ENCODE results near the gene VAC14. TPM values are rescaled to one million over a fixed set of nuclear protein-coding genes. Genes with fewer than 3 reads are reported as not detected.

Gene VAC14
- total RNA-seq, 2 donors from 2014 or later = 23.1 to 29.6 TPM

DNA sequence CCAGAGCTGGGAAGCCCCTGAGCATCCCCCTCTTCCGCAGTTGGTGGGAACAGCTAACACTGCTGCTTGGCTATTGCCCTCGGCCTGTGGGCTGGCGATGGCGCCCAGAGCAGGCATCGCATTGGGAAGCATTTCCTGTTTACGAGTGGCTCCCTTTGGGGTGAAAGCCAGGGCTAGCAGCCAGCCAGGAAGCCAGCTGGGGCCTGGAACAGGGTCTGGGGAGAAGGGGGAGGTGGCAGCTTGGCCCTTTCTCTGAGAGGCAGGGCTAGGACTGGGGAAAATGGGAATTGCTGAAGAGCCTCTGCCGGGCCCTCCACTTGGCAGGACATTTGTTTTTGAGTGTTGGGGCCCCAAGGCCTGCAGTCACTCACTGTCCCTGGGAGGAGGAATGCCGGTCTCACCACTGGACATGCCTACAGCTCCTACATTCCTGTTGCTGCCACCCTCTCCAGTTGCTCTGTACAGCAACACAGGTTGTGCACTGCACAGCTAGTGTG lies 112.7 kb downstream of the VAC14 start:
- DNase-seq = no peak
- H3K36me3 Mint-ChIP-seq (ENCODE audit: insufficient read depth in 2 of 2) = no peaks in the 10 kb centered on the region

GRCh38 chr16:70687671-70688245 lies 113.2 kb downstream of the VAC14 start:
- Mint-ChIP-seq H3K9me3 (no peaks in the 10 kb centered on the region), H3K27ac (no peak overlapping the region), H3K27me3 (ENCODE audit: low read depth) (no peaks in the 10 kb centered on the region), H3K4me1 (ENCODE audit: low read depth) (no peaks in the 10 kb centered on the region), H3K4me3 (no peak overlapping the region), H3K36me3 (ENCODE audit: insufficient read depth in 2 of 2) (no peaks in the 10 kb centered on the region)
- ATAC-seq (replicated peaks in 1 of 2) (no peak), DNase-seq (no peak)

More for the DNA sequence above, 112.7 kb downstream of the VAC14 start:
- no peaks in the 10 kb centered on the region for H3K4me1 Mint-ChIP-seq (ENCODE audit: low read depth)
- no peak overlapping the region for H3K4me3 Mint-ChIP-seq
- H3K27me3 Mint-ChIP-seq (ENCODE audit: low read depth) = no peaks in the 10 kb centered on the region
- no peak overlapping the region for H3K27ac Mint-ChIP-seq
- H3K9me3 Mint-ChIP-seq = no peaks in the 10 kb centered on the region
- no peak for ATAC-seq (replicated peaks in 1 of 2)

DNA sequence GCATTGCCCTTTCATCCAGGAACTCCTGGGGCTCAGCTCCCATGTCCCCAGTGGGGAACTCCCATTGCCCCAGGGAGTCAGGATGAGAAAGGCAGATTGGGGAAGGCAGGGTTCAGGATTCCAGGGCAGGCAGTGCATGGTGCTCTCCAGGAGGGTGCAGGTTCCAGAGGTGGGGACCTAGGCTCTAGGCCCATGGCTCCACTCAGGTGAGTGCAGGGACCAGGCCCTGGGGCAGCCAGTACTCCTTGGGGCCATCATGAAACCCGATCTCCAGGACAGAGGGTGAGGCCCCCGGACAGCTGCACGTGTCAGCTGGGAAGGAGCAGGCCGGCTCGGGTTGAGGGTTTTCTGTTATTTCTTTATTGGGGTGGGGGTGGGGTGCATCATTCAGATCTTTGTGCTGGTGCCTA lies 113.9 kb downstream of the VAC14 start:
- H3K27ac Mint-ChIP-seq = no peak overlapping the region

DNA sequence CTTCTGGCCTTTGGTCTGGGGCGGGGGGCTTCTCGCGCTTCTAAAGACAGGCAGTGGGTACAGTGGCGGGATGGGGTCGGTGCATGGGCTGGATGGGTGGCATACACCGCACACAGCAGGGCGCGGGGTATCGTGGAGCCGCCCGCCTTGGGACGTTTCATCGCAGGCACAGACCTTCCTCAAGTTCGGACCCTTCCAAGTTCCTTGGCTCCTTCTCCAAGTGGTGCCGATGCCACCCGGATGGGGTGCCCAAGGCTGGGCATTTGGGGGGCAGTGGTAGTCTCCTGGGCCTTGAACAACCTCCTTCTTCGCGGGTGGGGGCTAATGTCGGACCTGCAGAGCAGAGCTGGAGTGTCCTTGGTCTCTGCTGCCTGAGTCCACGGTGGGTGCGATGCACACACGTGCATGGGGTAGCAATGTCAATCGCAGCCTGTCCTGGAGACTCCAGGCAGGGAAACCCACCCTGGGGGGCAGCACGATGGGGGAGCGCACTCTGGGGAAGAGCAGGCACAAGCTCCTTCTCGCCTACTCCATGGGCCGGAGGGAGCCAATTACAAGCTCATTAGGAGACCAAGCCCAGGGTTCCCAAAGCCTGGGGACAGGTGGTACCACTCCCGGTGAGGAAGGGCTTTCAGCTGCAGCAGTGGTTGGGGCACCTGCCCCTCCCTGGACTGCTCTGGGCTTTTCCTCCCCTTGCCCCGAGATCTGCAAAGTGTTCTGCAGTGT lies 114.4 kb downstream of the VAC14 start:
- Mint-ChIP-seq H3K27me3 (ENCODE audit: low read depth) (no peaks in the 10 kb centered on the region), H3K9me3 (no peaks in the 10 kb centered on the region), H3K36me3 (ENCODE audit: insufficient read depth in 2 of 2) (no peaks in the 10 kb centered on the region), H3K27ac (no peak overlapping the region), H3K4me3 (peak overlapping the region in 1 of 2 donors; percentile 46), H3K4me1 (ENCODE audit: low read depth) (no peaks in the 10 kb centered on the region)
- ATAC-seq (replicated peaks in 1 of 2) (peak; percentile 2 to 7), DNase-seq (no peak)

More for the DNA sequence above, 113.9 kb downstream of the VAC14 start:
- Mint-ChIP-seq H3K36me3 (ENCODE audit: insufficient read depth in 2 of 2) (no peaks in the 10 kb centered on the region), H3K27me3 (ENCODE audit: low read depth) (no peaks in the 10 kb centered on the region), H3K9me3 (no peaks in the 10 kb centered on the region), H3K4me1 (ENCODE audit: low read depth) (no peaks in the 10 kb centered on the region), H3K4me3 (peak overlapping the region; percentile 17 to 27)
- DNase-seq (no peak), ATAC-seq (replicated peaks in 1 of 2) (no peak)

- peak within 1 kb of the TSS; percentile 41 to 74 for H3K4me3 Mint-ChIP-seq
- H3K4me1 Mint-ChIP-seq (ENCODE audit: low read depth) = no peaks in the 10 kb centered on the region
- H3K36me3 Mint-ChIP-seq (ENCODE audit: insufficient read depth in 2 of 2) = no peaks in the 10 kb centered on the region
- no peak within 1 kb of the TSS for H3K27ac Mint-ChIP-seq
- H3K9me3 Mint-ChIP-seq = no peaks in the 10 kb centered on the region
- H3K27me3 Mint-ChIP-seq (ENCODE audit: low read depth) = no peaks in the 10 kb centered on the region
- DNase-seq (peak; percentile 28 to 43), ATAC-seq (replicated peaks in 1 of 2) (peak; percentile 52 to 55)
Measured at GRCh38 chr16:70685938-70686375, 115.0 kb downstream of the VAC14 start, which contains the start of gene MTSS2. TSS of gene MTSS2 (minus strand) at chr16:70686053. CDS start at chr16:70685791, 262 bp downstream.

DNA sequence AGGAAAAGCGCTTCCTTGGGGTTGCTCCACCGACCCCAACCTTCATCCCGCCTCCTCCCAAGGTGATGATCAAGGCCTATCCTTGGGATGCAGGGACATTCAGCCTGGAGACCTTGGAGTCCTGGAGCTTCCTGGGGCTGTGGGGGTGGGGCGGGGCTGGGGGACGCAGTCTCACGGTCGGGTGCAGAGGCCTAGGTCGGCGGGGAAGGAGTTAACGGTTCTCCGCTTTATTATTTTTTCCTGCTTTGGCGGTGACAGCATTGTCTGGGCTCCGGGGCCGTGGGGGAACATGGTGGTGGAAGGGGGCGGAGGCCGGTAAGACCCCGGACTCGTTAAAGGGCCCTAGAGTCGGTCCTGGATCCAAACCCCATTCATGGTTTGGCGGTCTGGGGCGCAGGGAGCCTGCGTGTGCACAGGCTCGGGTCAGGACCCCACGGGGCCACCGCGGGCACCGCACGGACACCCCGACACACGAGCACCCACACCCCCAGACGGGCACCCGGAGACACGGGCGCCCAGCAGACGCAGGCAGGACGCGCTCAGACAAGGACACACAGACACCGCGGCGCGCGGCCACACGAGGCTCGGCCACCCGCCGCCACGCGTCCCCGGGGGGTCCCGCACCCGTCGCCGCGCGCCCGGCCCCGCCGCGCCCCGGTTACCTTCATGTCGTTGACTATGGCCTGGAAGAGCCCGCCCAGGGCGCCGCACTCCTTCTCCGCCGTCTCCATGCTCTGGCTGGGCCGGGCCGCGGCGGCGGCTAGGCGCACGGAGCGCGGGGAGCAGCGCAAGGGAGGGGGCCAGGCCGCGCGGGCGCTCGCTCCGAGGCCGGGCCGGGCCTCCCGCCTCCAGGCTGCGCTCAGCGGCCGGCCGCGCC lies 115.7 kb downstream of the VAC14 start:
- Mint-ChIP-seq H3K4me3 (peak overlapping the region; percentile 41 to 74), H3K27me3 (ENCODE audit: low read depth) (no peaks in the 10 kb centered on the region), H3K9me3 (no peaks in the 10 kb centered on the region), H3K27ac (no peak overlapping the region), H3K36me3 (ENCODE audit: insufficient read depth in 2 of 2) (no peaks in the 10 kb centered on the region), H3K4me1 (ENCODE audit: low read depth) (no peaks in the 10 kb centered on the region)
- ATAC-seq (replicated peaks in 1 of 2) = peak; percentile 49 to 63
- peak; percentile 14 to 29 for DNase-seq

DNA sequence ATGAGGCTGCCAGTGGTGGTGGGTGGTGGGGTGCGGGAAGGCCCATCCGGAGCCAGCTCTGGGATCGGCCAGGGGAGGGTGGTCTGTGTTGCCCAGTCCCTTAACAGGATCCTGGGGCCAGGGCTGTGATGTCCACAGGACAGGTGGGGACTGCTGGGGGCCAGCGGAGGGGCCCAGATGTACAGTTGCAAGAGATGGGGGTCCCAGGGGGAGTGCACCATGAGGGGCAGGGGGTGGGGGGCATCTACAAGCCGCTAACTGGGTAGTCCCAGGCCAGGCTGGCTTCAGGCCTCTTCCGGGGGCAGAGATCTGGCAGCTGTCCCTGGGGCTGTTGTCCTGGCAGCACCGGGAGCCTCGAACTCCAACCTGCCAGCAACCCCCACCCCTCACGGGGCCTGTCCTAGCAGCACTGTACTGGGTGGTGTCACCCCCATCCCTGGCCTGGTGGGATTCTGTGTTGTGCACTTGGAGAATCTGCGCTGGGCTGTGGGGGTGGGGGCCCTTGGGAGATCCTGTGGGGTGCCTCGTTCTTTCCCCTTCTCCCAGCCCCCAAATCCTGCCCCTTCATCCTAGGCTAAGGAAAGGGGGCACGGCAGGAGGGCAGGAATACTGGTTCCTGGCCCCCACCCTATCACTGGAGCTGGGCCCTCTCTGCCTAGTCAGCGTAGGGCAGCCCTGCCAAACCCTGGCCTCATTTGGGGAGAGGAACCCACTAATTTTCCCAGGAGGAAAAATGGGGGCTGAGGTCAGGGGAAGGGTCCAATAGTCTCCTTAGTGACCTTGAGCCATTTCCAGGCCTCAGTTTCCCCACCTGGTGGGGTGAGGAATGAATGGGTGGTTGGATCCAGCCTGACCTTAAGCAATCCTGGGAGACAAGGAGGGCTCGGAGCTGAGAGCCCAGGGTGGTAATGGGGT lies 116.6 kb downstream of the VAC14 start:
- ATAC-seq (replicated peaks in 1 of 2) = no peak
- Mint-ChIP-seq H3K9me3 (no peaks in the 10 kb centered on the region), H3K4me3 (peak overlapping the region; percentile 36 to 74), H3K27me3 (ENCODE audit: low read depth) (no peaks in the 10 kb centered on the region), H3K27ac (no peak overlapping the region), H3K4me1 (ENCODE audit: low read depth) (no peaks in the 10 kb centered on the region), H3K36me3 (ENCODE audit: insufficient read depth in 2 of 2) (no peaks in the 10 kb centered on the region)
- no peak for DNase-seq

DNA sequence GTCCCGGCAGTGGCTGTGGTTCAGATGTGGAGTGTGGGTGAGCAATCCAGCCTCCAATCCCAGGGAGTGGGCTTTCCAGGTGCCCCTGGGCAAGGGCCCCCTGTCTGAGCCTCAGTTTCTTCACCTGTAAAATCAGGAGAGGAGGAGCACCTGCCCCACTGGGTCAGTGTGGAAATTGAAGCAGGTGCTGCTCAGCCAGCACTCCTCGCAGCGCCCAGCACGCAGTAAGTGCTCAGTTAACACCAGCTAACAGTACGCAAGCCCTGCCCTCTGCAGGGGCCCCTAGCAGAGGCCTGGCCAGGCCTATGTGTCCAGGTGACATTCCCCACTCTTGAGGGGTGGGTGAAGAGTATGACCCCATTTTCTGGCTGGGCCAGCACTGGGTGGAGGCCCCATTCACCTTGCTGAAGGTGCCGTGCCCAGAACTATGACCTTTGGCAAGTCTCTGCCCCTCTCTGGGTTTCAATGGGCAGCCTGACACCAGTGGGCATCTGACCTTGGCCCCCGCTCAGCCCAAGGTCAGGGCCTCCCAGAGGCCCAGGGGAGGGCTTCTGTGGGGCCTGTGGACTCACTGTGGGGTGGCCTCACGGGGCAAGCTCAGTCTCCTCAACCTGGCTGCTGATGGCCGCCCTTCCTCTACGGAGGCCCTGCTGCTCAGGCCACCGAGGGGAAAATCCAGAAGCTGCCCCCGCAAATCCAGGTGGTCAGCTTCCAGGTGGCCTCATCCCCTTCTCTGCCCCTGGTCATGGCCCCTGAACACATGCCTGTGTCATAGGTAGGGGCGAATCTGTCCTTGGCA lies 117.6 kb downstream of the VAC14 start:
- Mint-ChIP-seq H3K27ac (no peak overlapping the region), H3K4me1 (ENCODE audit: low read depth) (no peaks in the 10 kb centered on the region), H3K36me3 (ENCODE audit: insufficient read depth in 2 of 2) (no peaks in the 10 kb centered on the region), H3K27me3 (ENCODE audit: low read depth) (no peaks in the 10 kb centered on the region), H3K9me3 (no peaks in the 10 kb centered on the region), H3K4me3 (no peak overlapping the region)
- ATAC-seq (replicated peaks in 1 of 2) (no peak), DNase-seq (no peak)

DNA sequence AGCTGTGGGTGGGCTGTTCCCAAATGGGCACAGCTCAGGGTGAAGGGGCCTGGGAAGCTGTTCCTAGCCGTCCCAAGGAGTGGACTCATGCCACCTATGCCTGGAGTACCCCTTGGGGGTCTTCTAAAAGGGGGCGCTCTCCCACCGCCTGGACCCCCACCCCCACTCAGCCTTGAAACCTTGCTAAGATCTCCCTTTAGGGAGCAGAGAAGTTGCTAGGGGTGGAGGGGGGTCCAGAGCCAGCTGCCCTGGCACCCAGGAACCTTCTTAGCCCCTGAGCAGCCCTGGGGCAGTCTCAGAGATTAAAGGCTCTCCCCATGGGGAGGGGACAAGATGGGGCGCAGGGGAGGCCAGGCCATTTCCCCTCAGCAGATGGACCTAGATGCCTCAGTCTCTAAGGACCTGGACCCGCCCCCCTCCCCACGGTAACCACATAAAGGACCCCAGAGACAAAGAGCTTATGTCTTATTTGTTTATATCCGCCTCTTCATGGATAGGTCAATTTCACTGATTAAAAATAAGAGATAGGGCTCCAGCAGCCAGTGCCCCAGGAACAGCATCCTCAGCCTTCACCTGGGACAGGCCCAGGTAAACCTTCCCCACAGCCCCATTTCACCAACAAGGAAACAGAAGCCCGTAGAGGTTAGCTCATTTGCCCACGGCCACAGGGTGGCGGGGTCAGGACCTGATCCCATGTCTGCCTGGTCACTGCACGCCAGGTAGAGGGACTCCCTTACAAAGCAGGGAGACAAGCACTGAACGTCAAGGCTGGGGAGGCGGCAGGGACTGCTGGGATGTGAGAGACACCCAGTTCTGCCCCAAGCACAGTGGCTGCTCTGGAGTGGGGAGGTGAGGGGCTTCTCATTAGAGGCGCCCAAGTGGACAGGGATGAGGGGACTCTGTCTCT lies 118.5 kb downstream of the VAC14 start:
- H3K27ac Mint-ChIP-seq = no peak overlapping the region
- H3K4me1 Mint-ChIP-seq (ENCODE audit: low read depth) = no peaks in the 10 kb centered on the region
- H3K27me3 Mint-ChIP-seq (ENCODE audit: low read depth) = no peaks in the 10 kb centered on the region
- ATAC-seq (replicated peaks in 1 of 2) (no peak), DNase-seq (no peak)
- H3K9me3 Mint-ChIP-seq = no peaks in the 10 kb centered on the region
- H3K4me3 Mint-ChIP-seq = no peak overlapping the region
- H3K36me3 Mint-ChIP-seq (ENCODE audit: insufficient read depth in 2 of 2) = no peaks in the 10 kb centered on the region

- Mint-ChIP-seq H3K4me3 (no peak overlapping the region), H3K36me3 (ENCODE audit: insufficient read depth in 2 of 2) (no peaks in the 10 kb centered on the region), H3K9me3 (no peaks in the 10 kb centered on the region), H3K27ac (no peak overlapping the region), H3K4me1 (ENCODE audit: low read depth) (no peaks in the 10 kb centered on the region), H3K27me3 (ENCODE audit: low read depth) (no peaks in the 10 kb centered on the region)
- DNase-seq (no peak), ATAC-seq (replicated peaks in 1 of 2) (peak in 1 of 2 donors; percentile 3)
Measured at GRCh38 chr16:70681382-70682238, 119.3 kb downstream of the VAC14 start.

All from activated T-cell treated with anti-CD3 and anti-CD28 coated beads, Interleukin-2, amount 50 U/mL, for 72 hours (primary cell).